Smooth muscle cell (in vitro differentiated cells): ENCODE data around the gene SEC61A1. TPM values are rescaled to one million over a fixed set of nuclear protein-coding genes. Genes with fewer than 3 reads are reported as not detected.

Experiments
- DNase-seq: peaks from one replicate; lab custom pipeline; 2025; ENCODE audit not compliant: unreplicated experiment; lab: John Stamatoyannopoulos, UW
- H2AFZ ChIP-seq: fragments of 200-600 bp; sonication (generic); 2 replicates; pipeline ENCODE4 v1.6.0; 2016; ENCODE audit warnings: antibody characterized with exemption, low read depth, mild to moderate bottlenecking
- H3F3A ChIP-seq: fragments of 200-600 bp; sonication (generic); 2 replicates; pipeline ENCODE4 v1.6.0; 2017; ENCODE audit warnings: antibody characterized with exemption, low read depth
- H3K27ac ChIP-seq: fragments of 200-600 bp; sonication (generic); 2 replicates; pipeline ENCODE4 v1.5.1; 2016; ENCODE audit warnings: low read depth, mild to moderate bottlenecking
- H3K27me3 ChIP-seq: fragments of 200-600 bp; sonication (generic); 2 replicates; pipeline ENCODE4 v1.6.1; 2016; ENCODE audit warnings: low read depth, mild to moderate bottlenecking
- H3K36me3 ChIP-seq: fragments of 200-600 bp; sonication (generic); 2 replicates; pipeline ENCODE4 v1.5.1; 2016; ENCODE audit warnings: low read depth
- H3K4me1 ChIP-seq: fragments of 200-600 bp; sonication (generic); 2 replicates; pipeline ENCODE4 v1.5.1; 2016; ENCODE audit warnings: low read depth
- H3K4me2 ChIP-seq: fragments of 200-600 bp; sonication (generic); 2 replicates; pipeline ENCODE4 v1.6.0; 2016; ENCODE audit warnings: mild to moderate bottlenecking
- H3K4me3 ChIP-seq: fragments of 200-600 bp; sonication (generic); 2 replicates; pipeline ENCODE4 v1.5.1; 2016; ENCODE audit warnings: mild to moderate bottlenecking
- H3K79me2 ChIP-seq: fragments of 200-600 bp; sonication (generic); 2 replicates; pipeline ENCODE4 v1.6.0; 2016; ENCODE audit warnings: low read depth, mild to moderate bottlenecking
- H3K9ac ChIP-seq: fragments of 200-600 bp; sonication (generic); 2 replicates; pipeline ENCODE4 v1.6.0; 2016; ENCODE audit warnings: low read depth
- H3K9me3 ChIP-seq: fragments of 200-600 bp; sonication (generic); replicated peaks from 2 replicates; pipeline ENCODE4 v1.5.1; 2016; ENCODE audit warnings: low read depth
- H4K20me1 ChIP-seq: fragments of 200-600 bp; sonication (generic); 2 replicates; pipeline ENCODE4 v1.6.0; 2016; ENCODE audit warnings: low read depth
- WGBS: methylation state at CpG from one replicate; pipeline ENCODE4 v1.1.7; 2016; ENCODE audit warnings: low lambda C conversion rate; 5-methylcytosine and 5-hydroxymethylcytosine counted together
- polyA plus RNA-seq: library from polyadenylated mRNA; unstranded; fragments of >200 nt; fragmentation: Nextera tagmentation; extraction: Ambion mirVana; gene quantifications from 2 replicates; pipeline ENCODE4 v1.2.1, GENCODE V29; 2016
- total RNA-seq: library from RNA; depleted of rRNA; stranded (reverse); fragments of >200 nt; gene quantifications from 2 replicates; pipeline ENCODE4 v1.2.3, GENCODE V29; 2014
- TF ChIP-seq, protein P1 (sequence below): fragments of 200-600 bp; sonication (generic); IDR thresholded peaks from 2 replicates; pipeline ENCODE4 v1.5.1; 2017; ENCODE audit warnings: borderline replicate concordance, mild to moderate bottlenecking, antibody characterized with exemption; ENCODE audit not compliant: insufficient read depth, poor library complexity, severe bottlenecking

The SEC61A1 gene
- total and polyA plus RNA-seq, 2 experiments from 2014 or later = 324 to 392 TPM

DNA sequence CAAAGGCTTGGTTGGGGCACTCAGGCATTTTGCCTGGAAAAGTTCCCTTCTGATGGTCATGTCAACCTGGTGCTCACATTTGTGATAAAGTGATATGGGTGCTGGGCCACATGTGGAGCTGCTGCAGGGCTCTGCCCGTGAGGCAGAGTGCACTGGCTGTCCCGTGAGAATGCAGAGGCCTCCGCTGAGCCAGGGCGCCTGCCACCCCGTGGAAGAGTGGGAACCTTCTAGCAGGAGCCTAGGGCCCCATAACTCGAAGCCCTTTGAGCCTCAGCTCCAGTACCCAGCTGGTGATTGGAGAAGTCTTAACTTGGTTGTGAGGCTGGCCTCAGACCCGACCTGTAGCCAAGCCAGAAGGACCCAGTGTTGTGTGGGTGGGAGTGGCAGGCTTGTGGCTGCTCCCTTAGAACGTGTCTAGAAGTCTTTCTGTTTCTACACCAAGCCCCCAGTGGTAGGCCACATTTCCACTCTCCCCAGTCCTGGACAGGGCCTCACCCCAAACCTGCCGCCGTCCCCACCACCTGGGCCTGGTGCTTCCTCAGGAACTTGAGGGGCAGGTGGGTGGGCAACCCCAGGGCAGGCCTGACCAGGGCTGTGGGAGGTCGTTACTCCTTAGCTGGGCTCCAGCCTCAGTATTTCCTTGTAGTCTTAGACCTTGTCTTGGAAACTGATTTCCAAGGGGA lies 19.7 kb downstream of the SEC61A1 start:
- Histone ChIP-seq H3K27ac (no peak overlapping the region), H3K4me3 (no peak overlapping the region), H3K9me3 (no peaks in the 10 kb centered on the region), H3F3A (peaks cover 57% of the 10 kb centered on the region), H2AFZ (no peak overlapping the region), H3K27me3 (no peaks in the 10 kb centered on the region), H3K4me2 (no peak overlapping the region), H3K4me1 (peaks cover 10% of the 10 kb centered on the region), H3K79me2 (peaks cover 8% of the 10 kb centered on the region), H4K20me1 (peaks cover 97% of the 10 kb centered on the region), H3K36me3 (peaks cover 7% of the 10 kb centered on the region), H3K9ac (no peak overlapping the region)
- TF ChIP-seq, protein P1, sequence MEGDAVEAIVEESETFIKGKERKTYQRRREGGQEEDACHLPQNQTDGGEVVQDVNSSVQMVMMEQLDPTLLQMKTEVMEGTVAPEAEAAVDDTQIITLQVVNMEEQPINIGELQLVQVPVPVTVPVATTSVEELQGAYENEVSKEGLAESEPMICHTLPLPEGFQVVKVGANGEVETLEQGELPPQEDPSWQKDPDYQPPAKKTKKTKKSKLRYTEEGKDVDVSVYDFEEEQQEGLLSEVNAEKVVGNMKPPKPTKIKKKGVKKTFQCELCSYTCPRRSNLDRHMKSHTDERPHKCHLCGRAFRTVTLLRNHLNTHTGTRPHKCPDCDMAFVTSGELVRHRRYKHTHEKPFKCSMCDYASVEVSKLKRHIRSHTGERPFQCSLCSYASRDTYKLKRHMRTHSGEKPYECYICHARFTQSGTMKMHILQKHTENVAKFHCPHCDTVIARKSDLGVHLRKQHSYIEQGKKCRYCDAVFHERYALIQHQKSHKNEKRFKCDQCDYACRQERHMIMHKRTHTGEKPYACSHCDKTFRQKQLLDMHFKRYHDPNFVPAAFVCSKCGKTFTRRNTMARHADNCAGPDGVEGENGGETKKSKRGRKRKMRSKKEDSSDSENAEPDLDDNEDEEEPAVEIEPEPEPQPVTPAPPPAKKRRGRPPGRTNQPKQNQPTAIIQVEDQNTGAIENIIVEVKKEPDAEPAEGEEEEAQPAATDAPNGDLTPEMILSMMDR = no peak
- WGBS = 91% methylated on average over 11 of the region's 11 CpGs
- no peak for DNase-seq

DNA sequence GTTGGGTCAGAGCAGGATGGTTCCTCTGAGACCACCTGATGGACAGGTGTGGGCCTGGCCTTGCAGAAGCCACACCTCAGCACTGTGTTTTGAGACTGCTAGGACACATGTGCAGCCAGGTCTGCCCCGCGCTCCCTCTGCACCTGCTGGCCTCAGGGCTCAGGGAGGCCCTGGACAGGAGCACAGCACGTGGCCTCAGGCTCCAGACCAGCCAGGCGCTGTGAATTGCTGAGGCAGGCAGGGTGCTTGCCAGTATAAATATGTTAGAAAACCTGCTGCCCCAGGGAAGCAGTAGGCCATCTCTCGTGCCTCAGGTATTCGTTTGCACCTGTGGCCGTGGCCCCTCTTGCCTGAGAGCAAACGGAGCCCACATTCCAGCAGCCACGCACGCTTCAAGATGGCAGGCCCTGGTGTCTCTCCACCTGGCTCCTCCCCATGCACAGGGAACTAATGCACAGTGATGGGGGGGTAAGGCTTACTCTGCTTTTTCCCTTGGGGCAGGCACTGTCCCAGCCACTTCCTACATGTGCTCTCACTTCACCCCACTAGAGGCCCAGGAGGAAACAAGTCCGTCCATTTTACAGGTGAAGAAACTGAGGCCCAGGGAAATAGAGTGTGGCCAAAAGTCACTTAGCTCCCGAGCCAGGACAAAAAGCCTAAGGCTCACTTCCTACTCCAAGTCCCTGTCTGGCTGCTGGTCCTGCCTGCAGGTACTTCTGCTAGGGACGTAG lies 20.4 kb downstream of the SEC61A1 start:
- Histone ChIP-seq H3F3A (peaks cover 51% of the 10 kb centered on the region), H3K4me3 (no peak overlapping the region), H3K36me3 (peaks cover 4% of the 10 kb centered on the region), H3K79me2 (peaks cover 3% of the 10 kb centered on the region), H2AFZ (no peak overlapping the region), H3K27ac (no peak overlapping the region), H3K9ac (no peak overlapping the region), H3K9me3 (no peaks in the 10 kb centered on the region), H3K27me3 (no peaks in the 10 kb centered on the region), H3K4me1 (peaks cover 10% of the 10 kb centered on the region), H3K4me2 (no peak overlapping the region), H4K20me1 (peaks cover 97% of the 10 kb centered on the region)
- TF ChIP-seq, protein P1 = no peak
- DNase-seq = no peak
- 96% methylated on average over 13 of the region's 13 CpGs for WGBS

DNA sequence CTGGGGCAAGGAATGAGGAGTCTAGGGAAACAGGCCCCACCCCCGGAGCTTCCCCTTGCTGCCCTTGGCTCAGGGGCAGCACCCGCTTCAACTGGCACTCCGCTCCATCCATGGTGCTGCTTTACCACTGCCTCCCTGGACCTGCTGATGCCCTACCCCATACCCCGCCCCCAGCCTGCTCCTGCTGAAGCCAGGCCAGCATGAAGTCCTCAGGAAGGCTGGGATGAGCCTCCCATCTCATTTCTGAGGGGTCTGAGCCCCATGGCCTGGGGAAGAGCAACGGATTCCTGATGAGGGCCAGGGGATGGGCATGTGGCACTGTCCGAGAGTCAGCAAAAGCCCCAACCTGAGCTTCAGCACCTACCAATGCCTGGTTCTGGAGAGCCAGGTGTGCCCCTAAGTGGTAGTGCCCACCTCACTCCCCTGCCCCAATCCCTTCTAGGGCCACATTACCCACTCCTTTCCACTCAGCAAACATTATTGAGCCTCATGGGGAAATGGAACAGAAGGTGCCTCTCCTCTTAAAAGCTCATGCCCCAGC lies 21.0 kb downstream of the SEC61A1 start:
- H3K27ac ChIP-seq = no peak overlapping the region
- H3K36me3 ChIP-seq = no peaks in the 10 kb centered on the region
- no peak overlapping the region for H3K4me2 ChIP-seq
- TF ChIP-seq, protein P1 = no peak
- H3K4me1 ChIP-seq = peaks cover 10% of the 10 kb centered on the region
- peaks cover 45% of the 10 kb centered on the region for H3F3A ChIP-seq
- WGBS = 88% methylated on average over 6 of the region's 6 CpGs
- DNase-seq = no peak
- no peaks in the 10 kb centered on the region for H3K9me3 ChIP-seq
- no peak overlapping the region for H2AFZ ChIP-seq
- H3K9ac ChIP-seq = no peak overlapping the region
- H3K4me3 ChIP-seq = no peak overlapping the region
- peaks cover 96% of the 10 kb centered on the region for H4K20me1 ChIP-seq
- H3K27me3 ChIP-seq = no peaks in the 10 kb centered on the region
- no peaks in the 10 kb centered on the region for H3K79me2 ChIP-seq
